Measurements from ENCODE around the gene EFTUD2. TPM values are rescaled to one million over a fixed set of nuclear protein-coding genes. Genes with fewer than 3 reads are reported as not detected.
A peak's percentile ranks its signal among the peaks of the same experiment; 100 is the strongest.

Gene EFTUD2
- total and polyA plus RNA-seq, 2 of the 8 experiments (the other 6 are each of a cell fraction or from before 2014, with no cell fraction given): 118 to 195 TPM

GRCh38 chr17:44904001-44904984 is 5.0 kb upstream of the EFTUD2 start:
- WGBS, 2 experiments (ENCODE audit: extremely low coverage in 1 of 2, insufficient coverage in 1 of 2, insufficient read length in 1 of 2, insufficient replicate concordance in 2 of 2, low coverage in 1 of 2, low lambda C conversion rate in 2 of 2, missing lambda C conversion rate in 1 of 2): 90% methylated on average over 31 of the region's 35 CpGs; no CpG with 5 or more reads in 1 of the 2 experiments

More at GRCh38 chr17:44904001-44904984, 5.0 kb upstream of the EFTUD2 start:
- Histone ChIP-seq H3K56ac (replicated peaks; ENCODE audit: insufficient read length, low read depth, low read length) (no peak overlapping the region), H3K23ac (ENCODE audit: insufficient read length) (no peak overlapping the region), H2BK12ac (ENCODE audit: low read depth, low read length) (0 out of 2 replicates have a peak overlapping the region, but pooled peaks have one; percentile 2), H3K27me3 (replicated peaks in 1 of 4; ENCODE audit: control insufficient read depth in 3 of 4, extremely low read depth in 1 of 4, insufficient read depth in 3 of 4, low read length in 3 of 4) (no peaks in the 10 kb centered on the region; a peak in 1 of 7 replicates), H3K4ac (replicated peaks; ENCODE audit: insufficient read length, low read depth, low read length) (no peak overlapping the region), H3K79me1 (ENCODE audit: low read depth, low read length) (no peaks in the 10 kb centered on the region), H4K91ac (replicated peaks; ENCODE audit: insufficient read length, low read length) (no peak overlapping the region), H2AFZ (ENCODE audit: low read length) (no peak overlapping the region), H2BK120ac (replicated peaks; ENCODE audit: low read depth, low read length) (no peak overlapping the region), H2AK5ac (ENCODE audit: low read depth, low read length) (0 out of 2 replicates have a peak overlapping the region, but pooled peaks have one; percentile 1), H3K9me3 (ENCODE audit: insufficient read depth in 2 of 2, low read depth in 1 of 2, low read length in 1 of 2) (no peaks in the 10 kb centered on the region), H4K20me1 (replicated peaks in 1 of 2; ENCODE audit: control insufficient read depth in 1 of 2, insufficient read depth in 2 of 2, low read length in 2 of 2) (no peaks in the 10 kb centered on the region), H2BK5ac (ENCODE audit: low read depth, low read length) (no peak overlapping the region), H4K5ac (ENCODE audit: insufficient read length, low read depth, low read length) (no peak overlapping the region), H3K36me3 (ENCODE audit: control insufficient read depth in 2 of 4, insufficient read depth in 4 of 4, low read length in 3 of 4) (no peaks in the 10 kb centered on the region), H3K79me2 (ENCODE audit: control insufficient read depth in 1 of 2, insufficient read depth in 2 of 2, low read length in 2 of 2) (no peaks in the 10 kb centered on the region), H4K8ac (ENCODE audit: extremely low read depth, insufficient read depth, low read length) (no peak overlapping the region; the same call in 1 of the 2 replicates), H3K14ac (ENCODE audit: insufficient read length) (no peak overlapping the region), H3K4me3 (ENCODE audit: extremely low read depth in 1 of 4, insufficient read depth in 2 of 4, low read depth in 3 of 4, low read length in 4 of 4) (no peak overlapping the region), H3K23me2 (ENCODE audit: low read depth, low read length) (no peaks in the 10 kb centered on the region; the same call in 1 of the 2 replicates), H2BK20ac (ENCODE audit: low read length) (no peak overlapping the region; the same call in 1 of the 2 replicates), H3K9ac (replicated peaks in 1 of 4; ENCODE audit: extremely low read depth in 1 of 4, low read depth in 3 of 4, low read length in 3 of 4) (no peak overlapping the region), H3K4me2 (ENCODE audit: insufficient read depth in 1 of 2, low read depth in 2 of 2, low read length in 2 of 2) (no peak overlapping the region), H3K4me1 (replicated peaks in 1 of 4; ENCODE audit: control insufficient read depth in 3 of 4, insufficient read depth in 4 of 4, low read length in 3 of 4) (peaks cover 0 to 5% (median 0%) of the 10 kb centered on the region in 4 experiments; a peak in 2 of 7 replicates), H2BK15ac (ENCODE audit: low read length) (no peak overlapping the region; the same call in 1 of the 2 replicates), H3K18ac (ENCODE audit: extremely low read depth, low read length) (no peak overlapping the region), H3K27ac (ENCODE audit: low read depth, low read length) (no peak overlapping the region)
- DNase-seq (ENCODE audit: low read depth in 1 of 2, low spot score in 2 of 2) (no peak), FAIRE-seq (no peak)
- TF ChIP-seq SIN3A (conservative IDR thresholded peaks at IDR 0.05 in 1 of 2, IDR thresholded peaks at IDR 0.05 in 1 of 2; ENCODE audit: low read depth in 1 of 2, low read length in 2 of 2): no peak
- TF ChIP-seq SUZ12 (IDR thresholded peaks at IDR 0.05; ENCODE audit: low read length): no peak
- TF ChIP-seq, protein P1, sequence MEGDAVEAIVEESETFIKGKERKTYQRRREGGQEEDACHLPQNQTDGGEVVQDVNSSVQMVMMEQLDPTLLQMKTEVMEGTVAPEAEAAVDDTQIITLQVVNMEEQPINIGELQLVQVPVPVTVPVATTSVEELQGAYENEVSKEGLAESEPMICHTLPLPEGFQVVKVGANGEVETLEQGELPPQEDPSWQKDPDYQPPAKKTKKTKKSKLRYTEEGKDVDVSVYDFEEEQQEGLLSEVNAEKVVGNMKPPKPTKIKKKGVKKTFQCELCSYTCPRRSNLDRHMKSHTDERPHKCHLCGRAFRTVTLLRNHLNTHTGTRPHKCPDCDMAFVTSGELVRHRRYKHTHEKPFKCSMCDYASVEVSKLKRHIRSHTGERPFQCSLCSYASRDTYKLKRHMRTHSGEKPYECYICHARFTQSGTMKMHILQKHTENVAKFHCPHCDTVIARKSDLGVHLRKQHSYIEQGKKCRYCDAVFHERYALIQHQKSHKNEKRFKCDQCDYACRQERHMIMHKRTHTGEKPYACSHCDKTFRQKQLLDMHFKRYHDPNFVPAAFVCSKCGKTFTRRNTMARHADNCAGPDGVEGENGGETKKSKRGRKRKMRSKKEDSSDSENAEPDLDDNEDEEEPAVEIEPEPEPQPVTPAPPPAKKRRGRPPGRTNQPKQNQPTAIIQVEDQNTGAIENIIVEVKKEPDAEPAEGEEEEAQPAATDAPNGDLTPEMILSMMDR (IDR thresholded peaks at IDR 0.05; ENCODE audit: control extremely low read depth in 1 of 3, insufficient read depth in 1 of 3, low read depth in 1 of 3, low read length in 3 of 3): no peak
- no peak for TF ChIP-seq JUN (IDR thresholded peaks at IDR 0.05; ENCODE audit: low read depth, low read length)
- CTCF ChIA-PET (ENCODE audit: partially characterized antibody): interaction anchor here (0.6 to 4.5 kb wide), 8 partner anchors 15 to 125 kb away, joined by 3 to 24 read pairs (median 3); no protein-coding TSS in a partner anchor
- POLR2A ChIA-PET (ENCODE audit: partially characterized antibody): interaction anchor here (1.7 to 1.8 kb wide), 2 partner anchors 10 to 62 kb away, joined by 3 to 4 read pairs; no protein-coding TSS in a partner anchor
